Raji (cell line): Measurements from ENCODE around the gene ROMO1.

Source experiments
- POLR2A ChIP-seq: IDR thresholded peaks from 2 replicates; pipeline ENCODE4 v1.6.1; 2011; ENCODE audit warnings: low read depth, low read length, control low read depth; ENCODE audit not compliant: insufficient read depth

Gene ROMO1

DNA sequence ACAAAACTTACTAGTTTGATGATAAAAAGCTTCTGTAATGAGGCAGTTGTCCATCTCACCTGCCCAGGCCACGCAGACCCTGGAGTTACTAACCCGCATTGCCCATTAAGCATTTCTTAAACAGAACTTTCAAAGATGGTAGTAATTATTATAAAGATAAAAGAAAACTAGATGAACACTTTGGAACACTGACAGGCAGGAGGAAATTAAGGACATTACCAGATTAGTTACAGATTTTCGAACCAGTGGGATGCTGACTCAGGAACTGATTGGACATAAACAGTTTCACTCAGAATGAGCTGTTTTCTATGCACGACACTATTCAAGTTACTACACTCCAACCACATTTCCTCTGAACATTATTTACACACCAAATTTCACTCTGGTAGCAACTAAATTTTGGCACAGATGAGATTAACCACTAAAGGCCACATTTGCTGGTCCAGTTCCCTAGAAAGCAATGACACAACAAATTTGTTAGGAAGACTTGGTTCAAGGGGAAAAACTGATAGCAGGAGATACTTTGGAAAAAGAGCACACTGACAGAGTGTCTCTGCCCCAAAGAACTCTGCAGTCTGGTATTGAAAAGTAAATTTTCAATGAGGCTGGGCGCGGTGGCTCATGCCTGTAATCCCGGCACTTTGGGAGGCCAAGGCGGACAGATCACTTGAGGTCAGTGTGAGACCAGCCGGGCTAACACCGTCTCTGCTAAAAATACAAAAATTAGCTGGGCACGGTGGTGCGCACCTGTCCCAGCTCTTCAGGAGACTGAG, 3.0 kb downstream of the ROMO1 start:
- 0 out of 2 replicates have a peak, but pooled peaks have one; percentile 21 for TF ChIP-seq POLR2A

DNA sequence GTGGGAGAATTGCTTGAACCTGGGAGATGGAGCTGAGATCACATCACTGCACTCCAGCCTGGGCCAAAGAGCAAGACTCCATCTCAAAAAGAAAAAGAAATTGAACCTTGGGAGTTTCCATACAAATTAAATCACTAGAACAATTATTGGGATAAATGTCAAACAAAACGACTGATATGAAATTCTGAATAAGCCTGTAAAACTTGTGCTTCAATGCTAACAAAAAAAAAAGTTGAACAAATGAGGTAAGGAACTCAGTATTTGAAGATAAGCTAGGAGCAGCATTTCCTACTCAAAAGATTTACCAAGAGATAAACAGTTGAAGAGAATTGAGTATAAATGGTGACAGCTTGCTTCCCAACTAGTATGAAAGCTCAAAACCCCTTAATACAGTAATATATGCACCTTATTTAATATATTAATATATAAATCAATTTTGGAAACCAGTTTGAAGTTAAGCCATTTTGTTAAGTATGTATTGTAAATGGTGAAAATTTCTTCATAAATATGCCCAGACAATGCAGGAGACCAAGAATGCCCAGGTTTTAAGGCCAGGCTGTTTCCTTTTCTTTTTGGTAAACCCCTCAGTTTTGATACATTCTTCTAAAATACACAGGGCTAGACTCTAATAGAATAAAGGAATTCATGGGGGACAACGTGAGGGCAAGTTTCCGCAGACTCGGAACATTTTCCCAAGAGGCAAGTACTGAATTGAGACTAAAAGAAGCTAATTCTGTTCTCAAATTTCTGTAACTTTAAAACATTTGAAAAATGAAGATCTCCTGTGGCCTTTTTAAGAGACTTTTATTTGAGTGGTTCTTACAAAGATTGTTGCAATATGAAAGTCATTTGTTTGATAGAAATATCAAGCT, 3.9 kb downstream of the ROMO1 start:
- TF ChIP-seq POLR2A = 0 out of 2 replicates have a peak, but pooled peaks have one; percentile 2

DNA sequence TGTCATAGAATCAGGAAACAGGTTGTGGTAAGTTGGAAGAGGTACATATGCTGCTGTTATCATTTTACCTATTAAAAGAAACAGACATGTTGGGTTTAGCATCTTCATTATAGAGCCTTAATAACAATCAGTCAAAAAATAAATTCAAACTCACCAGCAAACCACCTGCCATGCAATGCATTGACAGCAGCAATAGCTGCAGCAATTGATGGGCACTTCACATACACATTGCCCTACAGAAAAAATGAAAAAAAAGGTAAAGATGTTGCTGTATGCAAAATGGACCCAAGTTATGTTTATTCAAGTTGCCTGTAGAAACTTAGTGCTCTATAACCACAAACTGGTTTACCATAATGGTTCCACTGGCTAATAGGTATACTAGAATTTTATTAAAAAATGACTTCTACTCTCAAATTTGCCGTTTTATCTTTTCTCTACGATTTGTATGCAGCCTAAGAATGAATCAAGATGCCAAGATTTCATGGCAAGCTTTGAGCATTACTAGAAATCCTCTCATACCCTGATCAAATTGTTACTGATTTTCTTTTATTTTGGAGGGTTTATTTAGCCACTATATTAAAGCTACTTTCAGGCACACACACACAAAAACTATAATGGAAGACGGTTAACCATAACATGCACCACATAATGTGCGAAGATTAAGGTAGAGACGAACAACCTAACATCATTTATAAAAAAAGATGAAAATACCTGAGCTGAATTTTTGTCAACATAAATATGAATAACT, 5.5 kb downstream of the ROMO1 start:
- TF ChIP-seq POLR2A = no peak

DNA sequence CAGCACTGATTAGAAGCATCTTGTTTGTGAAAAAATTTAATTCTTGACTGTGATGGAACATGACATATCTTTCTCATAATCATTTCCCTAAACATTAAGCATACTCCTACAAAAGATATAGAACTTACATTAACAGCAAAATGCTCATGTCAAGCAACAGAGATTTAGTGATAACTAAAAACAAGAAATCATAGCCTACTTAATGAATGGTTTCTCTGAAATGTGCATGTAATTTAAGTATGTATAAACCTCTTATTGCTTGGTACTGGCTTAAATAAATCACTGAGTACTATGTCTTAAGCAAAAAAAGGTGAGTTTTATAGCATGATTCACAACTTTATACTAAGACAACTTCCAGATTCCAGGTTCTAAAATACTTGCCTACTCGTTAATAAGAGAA, 9.3 kb downstream of the ROMO1 start:
- TF ChIP-seq POLR2A = no peak

DNA sequence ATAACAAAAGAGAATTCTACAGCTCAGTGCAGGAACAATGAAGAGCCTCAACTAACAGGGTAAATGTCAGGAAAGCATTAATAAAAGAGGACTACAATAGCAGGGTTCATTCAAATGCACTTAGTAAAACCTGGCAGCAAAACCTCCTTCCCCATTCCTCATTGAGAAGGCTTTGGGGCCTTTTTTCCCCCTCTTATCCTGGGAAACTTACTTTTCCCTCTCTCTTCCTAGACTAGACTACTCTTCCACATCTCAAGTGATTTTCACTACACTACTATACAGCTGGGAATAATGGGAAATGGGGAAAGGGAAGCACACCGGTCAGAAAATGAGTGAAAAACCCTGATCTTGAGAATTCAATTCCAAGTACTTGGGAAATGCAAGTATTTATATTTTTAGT, 10.1 kb downstream of the ROMO1 start:
- TF ChIP-seq POLR2A = no peak

DNA sequence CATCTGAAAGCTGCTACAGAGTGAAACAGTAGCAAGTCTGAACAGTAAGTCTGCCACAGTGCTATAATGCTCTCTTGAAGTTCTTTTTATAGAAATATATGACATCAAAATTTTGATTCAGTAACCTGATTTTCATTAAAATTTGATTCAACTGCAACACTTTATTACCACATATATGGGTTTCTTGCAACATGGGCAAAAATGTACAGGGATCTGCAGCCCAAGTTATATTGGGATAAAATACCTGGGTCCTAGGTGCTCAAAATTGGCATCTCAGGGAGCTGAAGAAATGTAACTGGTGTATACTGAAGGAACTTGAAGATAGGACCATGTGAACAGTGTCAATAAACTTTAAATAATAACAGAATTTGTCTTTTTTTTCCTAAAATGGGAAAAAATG, 10.8 kb downstream of the ROMO1 start:
- no peak for TF ChIP-seq POLR2A

DNA sequence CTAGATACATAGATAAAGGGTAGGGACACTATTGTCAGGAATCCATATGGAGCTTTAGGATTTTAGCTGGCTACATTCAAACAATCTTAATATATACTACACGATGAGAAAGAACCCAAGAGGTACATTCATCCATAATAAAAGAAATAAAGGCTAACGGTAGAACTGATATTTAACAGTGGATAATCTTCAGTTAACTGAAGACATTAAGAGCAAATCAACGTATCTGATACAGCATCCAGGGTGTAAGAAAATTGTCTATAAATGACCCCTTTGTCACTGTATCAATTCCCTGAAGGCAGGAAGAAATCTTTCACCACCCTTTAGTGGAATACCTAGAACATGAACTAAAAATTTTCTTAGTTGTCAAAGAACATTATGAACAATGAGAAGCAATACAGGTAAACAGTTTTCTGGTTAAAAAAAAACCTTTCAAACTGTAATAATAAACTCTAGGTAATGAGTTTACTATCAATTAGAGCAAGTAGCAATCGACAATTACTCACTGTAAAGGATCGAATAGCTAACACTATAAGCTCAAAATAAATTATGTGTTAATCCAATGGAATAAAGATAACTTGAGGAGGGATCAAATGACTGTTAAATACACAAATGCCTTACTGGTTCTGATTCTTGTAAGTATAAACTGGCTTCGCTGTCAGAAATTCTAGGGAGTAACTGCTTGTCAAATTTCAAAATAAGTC, 11.8 kb downstream of the ROMO1 start:
- no peak for TF ChIP-seq POLR2A

DNA sequence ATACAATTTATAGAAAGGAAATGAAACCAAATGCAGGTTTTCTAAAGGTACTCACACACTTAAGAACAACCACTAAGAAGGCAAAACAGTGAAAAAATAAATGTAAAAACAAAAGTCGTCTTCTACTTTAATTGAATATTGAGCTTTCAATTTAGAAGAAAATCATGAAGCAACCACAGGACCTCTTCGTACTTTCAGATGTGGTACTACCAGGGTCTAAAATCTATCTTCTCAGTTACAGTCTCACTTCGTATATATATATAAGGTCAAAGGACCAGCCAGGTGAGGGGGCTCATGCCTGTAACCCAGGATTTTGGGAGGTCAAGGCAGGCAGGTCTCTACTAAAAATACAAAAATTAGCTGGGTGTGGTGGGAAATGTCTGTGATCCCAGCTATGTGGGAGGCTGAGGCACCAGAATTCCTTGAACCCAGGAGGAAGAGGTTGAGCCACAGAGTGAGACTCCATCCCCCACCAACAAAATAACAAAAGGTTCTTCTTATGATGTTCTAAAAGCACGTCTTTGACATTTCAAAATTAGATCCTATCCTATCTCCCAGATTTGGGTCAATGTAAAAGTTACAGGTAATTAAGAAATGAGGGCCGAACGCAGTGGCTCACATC, 12.5 kb downstream of the ROMO1 start:
- TF ChIP-seq POLR2A = no peak

DNA sequence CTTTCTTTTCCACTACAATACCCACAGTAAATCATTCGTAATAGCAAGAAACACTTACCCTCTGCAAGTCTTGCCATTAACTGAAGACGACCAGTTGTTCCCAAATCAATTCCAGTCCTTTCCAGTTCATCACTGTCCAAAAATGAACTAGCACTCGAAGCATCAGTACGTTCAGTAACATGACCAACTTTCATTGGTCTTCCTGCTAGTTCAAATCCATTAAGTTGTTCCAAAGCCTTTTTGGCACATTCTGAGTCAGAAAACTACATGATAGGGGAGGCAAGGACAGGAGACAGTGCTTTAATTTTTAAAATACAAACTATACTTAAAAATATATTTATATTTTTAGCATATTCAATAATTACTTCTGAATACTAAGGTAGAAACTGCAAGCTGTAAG, 14.9 kb downstream of the ROMO1 start:
- no peak for TF ChIP-seq POLR2A

DNA sequence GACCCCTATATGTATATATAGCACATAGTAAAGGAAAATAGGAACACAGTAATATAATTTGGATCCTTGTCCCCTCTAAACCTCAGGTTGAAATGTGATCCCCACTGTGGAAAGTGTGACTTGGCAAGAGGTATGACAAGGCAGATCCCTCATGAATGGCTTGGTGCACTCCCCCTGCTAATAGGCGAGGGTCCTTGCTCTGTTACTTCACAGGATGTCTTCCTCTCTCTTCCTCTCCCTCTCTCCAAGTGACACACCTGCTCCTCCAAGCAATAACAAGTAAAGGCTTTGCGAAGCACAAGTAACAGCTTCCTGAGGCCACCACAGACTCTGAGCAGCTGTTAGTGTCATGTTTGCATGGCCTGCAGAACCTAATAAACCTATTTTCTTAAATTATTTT, 16.4 kb downstream of the ROMO1 start:
- no peak for TF ChIP-seq POLR2A

DNA sequence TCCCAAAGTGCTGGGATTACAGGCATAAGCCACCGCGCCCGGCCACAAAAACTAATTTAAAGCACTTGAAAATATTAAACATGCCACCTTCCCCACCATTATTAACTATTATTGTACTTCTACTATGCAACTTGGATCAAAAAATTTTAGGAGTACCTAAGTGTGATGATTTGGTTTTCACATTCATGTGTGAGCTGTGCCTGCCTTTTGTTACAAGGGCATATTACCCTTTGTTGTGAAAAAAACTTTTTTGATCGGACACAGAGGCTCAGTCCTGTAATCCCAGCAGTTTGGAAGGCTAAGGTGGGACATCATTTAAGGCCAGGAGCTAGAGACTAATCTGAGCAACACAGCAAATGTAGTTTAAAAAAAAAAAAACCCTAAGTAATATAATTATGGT, 17.1 kb downstream of the ROMO1 start:
- no peak for TF ChIP-seq POLR2A

DNA sequence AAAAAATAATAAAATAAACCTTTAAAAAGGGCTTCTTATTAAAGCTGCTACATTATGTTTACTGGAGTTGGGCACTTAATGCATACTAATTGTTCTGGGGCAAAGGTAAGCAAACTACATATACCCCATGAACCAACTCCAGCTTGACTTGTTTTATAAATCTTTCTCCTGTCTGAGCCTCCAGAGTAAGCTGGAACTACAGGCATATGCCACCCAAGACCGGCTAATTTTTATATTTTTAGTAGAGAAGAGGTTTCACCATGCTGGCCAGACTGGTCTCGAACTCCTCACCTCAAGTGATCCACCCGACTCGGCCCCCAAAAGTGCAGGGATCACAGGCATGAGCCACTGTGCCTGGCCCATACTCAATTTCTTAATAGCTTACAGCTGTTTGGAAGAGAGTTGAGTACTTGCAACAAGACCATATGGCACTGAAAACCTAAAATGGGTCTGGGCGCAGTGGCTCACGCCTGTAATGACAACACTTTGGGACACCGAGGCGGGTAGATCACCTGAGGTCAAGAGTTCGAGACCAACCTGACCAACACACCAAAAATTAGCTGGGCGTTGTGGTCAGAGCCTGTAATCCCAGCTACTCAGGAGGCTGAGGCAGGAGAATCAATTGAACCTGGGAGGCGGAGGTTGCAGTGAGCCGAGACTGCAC, 19.9 kb downstream of the ROMO1 start:
- TF ChIP-seq POLR2A = no peak

DNA sequence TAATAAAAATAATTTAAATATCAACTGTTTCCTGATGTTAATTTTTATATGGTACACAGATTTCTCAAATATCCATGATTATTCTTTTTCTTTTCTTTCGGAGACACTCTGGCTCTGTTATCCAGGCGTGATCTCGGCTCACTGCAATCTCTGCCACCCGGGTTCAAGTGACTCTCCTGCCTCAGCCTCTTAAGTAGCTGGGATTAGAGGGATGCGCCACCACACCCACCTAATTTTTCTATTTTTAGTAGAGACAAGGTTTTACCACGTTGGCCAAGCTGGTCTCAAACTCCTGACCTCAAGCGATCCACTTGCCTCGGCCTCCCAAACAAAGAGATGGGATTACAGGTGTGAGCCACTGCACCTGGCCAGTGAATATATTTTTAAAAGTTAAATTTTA, 20.5 kb downstream of the ROMO1 start:
- no peak for TF ChIP-seq POLR2A
